ENCODE measurements around the gene XRCC2. TPM values are rescaled to one million over a fixed set of nuclear protein-coding genes. Genes with fewer than 3 reads are reported as not detected.

XRCC2 gene
- total RNA-seq, 4 donors from 2014 or later = 0.44 to 2.0 (median 0.61) TPM

GRCh38 chr7:152677808-152678670 is 2.1 kb upstream of the XRCC2 start:
- H3K4me3 ChIP-seq = no peak overlapping the region
- H3K9me3 ChIP-seq = no peaks in the 10 kb centered on the region
- peaks cover 0 to 2% of the 10 kb centered on the region in 2 donors for H3K27me3 ChIP-seq
- WGBS, 2 donors = 84 to 85% methylated on average over 11 of the region's 11 CpGs
- no peak overlapping the region for H3K27ac ChIP-seq
- peaks cover 0 to 15% (median 5%) of the 10 kb centered on the region in 4 donors for H3K4me1 ChIP-seq
- DNase-seq (ENCODE audit: low spot score in 2 of 2) = no peak
- no peak for TF ChIP-seq EP300 (IDR thresholded peaks at IDR 0.05)
- TF ChIP-seq POLR2A (IDR thresholded peaks at IDR 0.05) = no peak
- no peak for TF ChIP-seq CTCF (IDR thresholded peaks at IDR 0.05)
- no peaks in the 10 kb centered on the region for H3K36me3 ChIP-seq

GRCh38 chr7:152674860-152675758 is 832 bp downstream of the XRCC2 start:
- H3K27me3 ChIP-seq = peaks cover 0 to 2% of the 10 kb centered on the region in 2 donors
- TF ChIP-seq EP300 (IDR thresholded peaks at IDR 0.05) (no peak), CTCF (IDR thresholded peaks at IDR 0.05) (no peak), POLR2A (IDR thresholded peaks at IDR 0.05) (no peak)

GRCh38 chr7:152673897-152674296 is 2.0 kb downstream of the XRCC2 start:
- Histone ChIP-seq H3K4me3 (no peak overlapping the region), H3K4me1 (peaks cover 0 to 15% (median 5%) of the 10 kb centered on the region in 4 donors), H3K27me3 (peaks cover 0 to 2% of the 10 kb centered on the region in 2 donors), H3K36me3 (no peaks in the 10 kb centered on the region), H3K27ac (no peak overlapping the region), H3K9me3 (no peaks in the 10 kb centered on the region)
- 94 to 95% methylated on average over 2 of the region's 2 CpGs for WGBS, 2 donors
- no peak for TF ChIP-seq CTCF (IDR thresholded peaks at IDR 0.05)
- no peak for DNase-seq (ENCODE audit: low spot score in 2 of 2)

More at GRCh38 chr7:152674860-152675758, 832 bp downstream of the XRCC2 start:
- H3K4me1 ChIP-seq = peaks cover 0 to 15% (median 5%) of the 10 kb centered on the region in 4 donors
- H3K4me3 ChIP-seq = peak overlapping the region; percentile 63 to 82 (median 68)
- 8 to 13% methylated on average over 16 of the region's 16 CpGs for WGBS, 2 donors
- no peak for DNase-seq (ENCODE audit: low spot score in 2 of 2)
- peak overlapping the region in 1 of 4 donors; percentile 87 for H3K27ac ChIP-seq
- H3K9me3 ChIP-seq = no peaks in the 10 kb centered on the region
- H3K36me3 ChIP-seq = no peaks in the 10 kb centered on the region

- WGBS, 2 donors = 92 to 96% methylated on average over 1 of the region's 1 CpG
- Histone ChIP-seq H3K9me3 (no peaks in the 10 kb centered on the region), H3K27me3 (peaks cover 0 to 2% of the 10 kb centered on the region in 2 donors), H3K4me1 (peaks cover 0 to 15% (median 5%) of the 10 kb centered on the region in 4 donors), H3K36me3 (no peaks in the 10 kb centered on the region), H3K4me3 (no peak overlapping the region), H3K27ac (no peak overlapping the region)
- TF ChIP-seq POLR2A (IDR thresholded peaks at IDR 0.05) (no peak), EP300 (IDR thresholded peaks at IDR 0.05) (no peak), CTCF (IDR thresholded peaks at IDR 0.05) (no peak)
- DNase-seq (ENCODE audit: low spot score in 2 of 2) = no peak
These were observed 3.3 kb downstream of the XRCC2 start for GRCh38 chr7:152672626-152673025.
